Smooth muscle cell (in vitro differentiated cells): ENCODE results near the gene DHX15. TPM values are rescaled to one million over a fixed set of nuclear protein-coding genes. Genes with fewer than 3 reads are reported as not detected.

Experiments
- DNase-seq: peaks from one replicate; lab custom pipeline; 2025; ENCODE audit not compliant: unreplicated experiment; lab: John Stamatoyannopoulos, UW
- H2AFZ ChIP-seq: fragments of 200-600 bp; sonication (generic); 2 replicates; pipeline ENCODE4 v1.6.0; 2016; ENCODE audit warnings: antibody characterized with exemption, low read depth, mild to moderate bottlenecking
- H3F3A ChIP-seq: fragments of 200-600 bp; sonication (generic); 2 replicates; pipeline ENCODE4 v1.6.0; 2017; ENCODE audit warnings: antibody characterized with exemption, low read depth
- H3K27ac ChIP-seq: fragments of 200-600 bp; sonication (generic); 2 replicates; pipeline ENCODE4 v1.5.1; 2016; ENCODE audit warnings: low read depth, mild to moderate bottlenecking
- H3K27me3 ChIP-seq: fragments of 200-600 bp; sonication (generic); 2 replicates; pipeline ENCODE4 v1.6.1; 2016; ENCODE audit warnings: low read depth, mild to moderate bottlenecking
- H3K36me3 ChIP-seq: fragments of 200-600 bp; sonication (generic); 2 replicates; pipeline ENCODE4 v1.5.1; 2016; ENCODE audit warnings: low read depth
- H3K4me1 ChIP-seq: fragments of 200-600 bp; sonication (generic); 2 replicates; pipeline ENCODE4 v1.5.1; 2016; ENCODE audit warnings: low read depth
- H3K4me2 ChIP-seq: fragments of 200-600 bp; sonication (generic); 2 replicates; pipeline ENCODE4 v1.6.0; 2016; ENCODE audit warnings: mild to moderate bottlenecking
- H3K4me3 ChIP-seq: fragments of 200-600 bp; sonication (generic); 2 replicates; pipeline ENCODE4 v1.5.1; 2016; ENCODE audit warnings: mild to moderate bottlenecking
- H3K79me2 ChIP-seq: fragments of 200-600 bp; sonication (generic); 2 replicates; pipeline ENCODE4 v1.6.0; 2016; ENCODE audit warnings: low read depth, mild to moderate bottlenecking
- H3K9ac ChIP-seq: fragments of 200-600 bp; sonication (generic); 2 replicates; pipeline ENCODE4 v1.6.0; 2016; ENCODE audit warnings: low read depth
- H3K9me3 ChIP-seq: fragments of 200-600 bp; sonication (generic); replicated peaks from 2 replicates; pipeline ENCODE4 v1.5.1; 2016; ENCODE audit warnings: low read depth
- H4K20me1 ChIP-seq: fragments of 200-600 bp; sonication (generic); 2 replicates; pipeline ENCODE4 v1.6.0; 2016; ENCODE audit warnings: low read depth
- CTCF ChIP-seq: fragments of 200-600 bp; sonication (generic); IDR thresholded peaks from 2 replicates; pipeline ENCODE4 v1.5.1; 2017; ENCODE audit warnings: borderline replicate concordance, mild to moderate bottlenecking, antibody characterized with exemption; ENCODE audit not compliant: insufficient read depth, poor library complexity, severe bottlenecking
- WGBS: methylation state at CpG from one replicate; pipeline ENCODE4 v1.1.7; 2016; ENCODE audit warnings: low lambda C conversion rate; 5-methylcytosine and 5-hydroxymethylcytosine counted together
- polyA plus RNA-seq: library from polyadenylated mRNA; unstranded; fragments of >200 nt; fragmentation: Nextera tagmentation; extraction: Ambion mirVana; gene quantifications from 2 replicates; pipeline ENCODE4 v1.2.1, GENCODE V29; 2016
- total RNA-seq: library from RNA; depleted of rRNA; stranded (reverse); fragments of >200 nt; gene quantifications from 2 replicates; pipeline ENCODE4 v1.2.3, GENCODE V29; 2014

The DHX15 gene
- total and polyA plus RNA-seq, 2 experiments from 2014 or later = 69.8 to 168 TPM

- no peak for DNase-seq
- Histone ChIP-seq H3K79me2 (peaks cover 100% of the 10 kb centered on the region), H3K9me3 (no peaks in the 10 kb centered on the region), H4K20me1 (peaks cover 100% of the 10 kb centered on the region), H3K36me3 (peaks cover 15% of the 10 kb centered on the region), H3K27me3 (no peaks in the 10 kb centered on the region), H3K27ac (no peak overlapping the region), H2AFZ (no peak overlapping the region), H3K4me1 (no peaks in the 10 kb centered on the region), H3K4me3 (no peak overlapping the region), H3K4me2 (no peak overlapping the region), H3K9ac (no peak overlapping the region), H3F3A (no peaks in the 10 kb centered on the region)
- TF ChIP-seq CTCF = no peak
- WGBS = 94% methylated on average over 5 of the region's 5 CpGs
These were observed 13.6 kb downstream of the DHX15 start for GRCh38 chr4:24570574-24571236.

- H3K27ac ChIP-seq = no peak overlapping the region
- no peaks in the 10 kb centered on the region for H3K4me1 ChIP-seq
- WGBS = 90% methylated on average over 1 of the region's 1 CpG
- peaks cover 10% of the 10 kb centered on the region for H3K36me3 ChIP-seq
- peaks cover 100% of the 10 kb centered on the region for H4K20me1 ChIP-seq
- TF ChIP-seq CTCF = no peak
- no peaks in the 10 kb centered on the region for H3K27me3 ChIP-seq
- no peaks in the 10 kb centered on the region for H3K9me3 ChIP-seq
- no peaks in the 10 kb centered on the region for H3F3A ChIP-seq
- no peak overlapping the region for H2AFZ ChIP-seq
- no peak overlapping the region for H3K4me2 ChIP-seq
- no peak overlapping the region for H3K9ac ChIP-seq
- no peak overlapping the region for H3K4me3 ChIP-seq
- H3K79me2 ChIP-seq = peaks cover 100% of the 10 kb centered on the region
- DNase-seq = no peak
These were observed 14.2 kb downstream of the DHX15 start for GRCh38 chr4:24570172-24570571.

GRCh38 chr4:24569662-24570061 lies 14.7 kb downstream of the DHX15 start:
- Histone ChIP-seq H3K4me3 (no peak overlapping the region), H3K4me1 (no peaks in the 10 kb centered on the region), H2AFZ (no peak overlapping the region), H3K36me3 (peaks cover 5% of the 10 kb centered on the region), H4K20me1 (peaks cover 100% of the 10 kb centered on the region), H3K27ac (no peak overlapping the region), H3K79me2 (peaks cover 100% of the 10 kb centered on the region), H3F3A (peaks cover under 1% of the 10 kb centered on the region), H3K9me3 (no peaks in the 10 kb centered on the region), H3K9ac (no peak overlapping the region), H3K4me2 (no peak overlapping the region), H3K27me3 (no peaks in the 10 kb centered on the region)
- WGBS = 82% methylated on average over 2 of the region's 2 CpGs
- DNase-seq = no peak
- no peak for TF ChIP-seq CTCF

GRCh38 chr4:24568425-24568824 lies 15.9 kb downstream of the DHX15 start:
- peaks cover 100% of the 10 kb centered on the region for H3K79me2 ChIP-seq
- no peak for DNase-seq
- no peak overlapping the region for H3K4me3 ChIP-seq
- no peak overlapping the region for H2AFZ ChIP-seq
- peaks cover 7% of the 10 kb centered on the region for H3F3A ChIP-seq
- H4K20me1 ChIP-seq = peaks cover 100% of the 10 kb centered on the region
- no peak overlapping the region for H3K4me2 ChIP-seq
- peaks cover under 1% of the 10 kb centered on the region for H3K36me3 ChIP-seq
- no peaks in the 10 kb centered on the region for H3K9me3 ChIP-seq
- no peak overlapping the region for H3K9ac ChIP-seq
- TF ChIP-seq CTCF = no peak
- H3K4me1 ChIP-seq = no peaks in the 10 kb centered on the region
- peak overlapping the region; percentile 9 for H3K27ac ChIP-seq
- H3K27me3 ChIP-seq = no peaks in the 10 kb centered on the region
